Astrocyte of the spinal cord (primary cell): ENCODE results near the gene PHLPP1.

Experiments
- DNase-seq: peaks from one replicate; pipeline ENCODE4 v3.0.0; 2011; ENCODE audit warnings: low read depth, low spot score
- H3K4me3 ChIP-seq: 2 replicates; pipeline ENCODE4 v1.5.1; 2011; ENCODE audit warnings: low read depth, mild to moderate bottlenecking, low read length, moderate library complexity
- in situ Hi-C: cut with HindIII; loops from 2 replicates; pipeline ENCODE4 v1.10.0; 2017; ENCODE audit warnings: low sequenced_read_pairs
- TF ChIP-seq, protein P1 (sequence below): IDR thresholded peaks from 2 replicates; pipeline ENCODE4 v1.5.1; 2012; ENCODE audit warnings: low read depth, mild to moderate bottlenecking, low read length, inconsistent platforms

PHLPP1 gene

DNA sequence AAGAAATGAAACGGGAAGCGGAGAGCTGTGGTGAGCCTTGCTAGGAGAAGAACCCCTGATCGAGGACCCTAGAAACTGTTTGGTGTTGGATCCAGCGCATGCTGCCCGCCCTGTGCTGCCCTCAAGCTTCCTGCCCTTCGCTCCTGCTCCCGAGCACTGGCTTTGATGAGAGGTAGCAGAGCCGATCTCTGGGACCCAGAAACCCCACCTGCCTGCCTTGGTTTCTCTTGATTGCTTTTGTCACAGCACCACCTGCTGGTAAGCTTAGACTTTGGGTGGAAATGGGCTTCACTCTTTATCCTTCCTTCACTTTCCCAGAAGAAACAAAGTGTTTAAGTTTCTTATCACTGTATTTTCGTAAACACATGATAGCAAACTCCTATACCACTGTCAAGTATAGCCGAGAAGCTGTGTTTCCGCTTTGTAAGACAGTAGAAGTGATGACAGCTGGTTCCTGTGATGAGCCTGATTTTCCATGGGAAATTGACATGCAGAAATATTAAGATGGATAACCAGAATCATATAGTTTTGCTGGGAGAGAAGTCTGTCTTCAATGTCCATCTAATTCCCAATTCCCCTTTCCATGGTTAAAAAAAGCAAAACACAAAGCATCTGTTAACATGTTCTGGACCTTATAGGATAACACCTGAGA lies 267.4 kb downstream of the PHLPP1 start:
- DNase-seq, result peak; percentile 57
- TF ChIP-seq, protein P1, sequence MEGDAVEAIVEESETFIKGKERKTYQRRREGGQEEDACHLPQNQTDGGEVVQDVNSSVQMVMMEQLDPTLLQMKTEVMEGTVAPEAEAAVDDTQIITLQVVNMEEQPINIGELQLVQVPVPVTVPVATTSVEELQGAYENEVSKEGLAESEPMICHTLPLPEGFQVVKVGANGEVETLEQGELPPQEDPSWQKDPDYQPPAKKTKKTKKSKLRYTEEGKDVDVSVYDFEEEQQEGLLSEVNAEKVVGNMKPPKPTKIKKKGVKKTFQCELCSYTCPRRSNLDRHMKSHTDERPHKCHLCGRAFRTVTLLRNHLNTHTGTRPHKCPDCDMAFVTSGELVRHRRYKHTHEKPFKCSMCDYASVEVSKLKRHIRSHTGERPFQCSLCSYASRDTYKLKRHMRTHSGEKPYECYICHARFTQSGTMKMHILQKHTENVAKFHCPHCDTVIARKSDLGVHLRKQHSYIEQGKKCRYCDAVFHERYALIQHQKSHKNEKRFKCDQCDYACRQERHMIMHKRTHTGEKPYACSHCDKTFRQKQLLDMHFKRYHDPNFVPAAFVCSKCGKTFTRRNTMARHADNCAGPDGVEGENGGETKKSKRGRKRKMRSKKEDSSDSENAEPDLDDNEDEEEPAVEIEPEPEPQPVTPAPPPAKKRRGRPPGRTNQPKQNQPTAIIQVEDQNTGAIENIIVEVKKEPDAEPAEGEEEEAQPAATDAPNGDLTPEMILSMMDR, result peak; percentile 79
- no peak overlapping the region for H3K4me3 ChIP-seq
- in situ Hi-C loops, result no loop called here

GRCh38 chr18:62984656-62985315 lies 269.4 kb downstream of the PHLPP1 start:
- H3K4me3 ChIP-seq, result no peak overlapping the region
- no peak for DNase-seq
- TF ChIP-seq, protein P1, result no peak
- in situ Hi-C loops, result no loop called here

DNA sequence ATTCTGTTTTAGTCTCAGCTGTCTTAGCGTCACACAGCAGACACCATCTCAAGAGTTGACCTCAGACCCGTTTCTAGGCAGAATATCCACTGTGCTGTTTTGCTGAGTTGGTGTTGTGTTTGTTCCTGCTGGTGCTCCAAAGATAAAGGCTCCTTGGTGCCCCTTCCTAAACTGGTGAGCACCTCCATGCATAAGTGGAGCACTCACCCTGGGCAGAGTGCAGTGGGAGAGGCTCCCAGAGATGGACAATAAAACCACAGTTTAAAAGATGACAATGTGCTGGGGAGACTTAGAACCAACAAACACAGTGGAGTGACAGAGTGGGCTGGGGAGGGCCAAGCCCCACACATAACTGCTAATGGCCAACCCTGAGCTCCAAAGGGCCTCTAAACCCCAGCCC lies 271.1 kb downstream of the PHLPP1 start:
- in situ Hi-C loops, result no loop called here
- TF ChIP-seq, protein P1, result no peak
- no peak overlapping the region for H3K4me3 ChIP-seq
- DNase-seq, result no peak

DNA sequence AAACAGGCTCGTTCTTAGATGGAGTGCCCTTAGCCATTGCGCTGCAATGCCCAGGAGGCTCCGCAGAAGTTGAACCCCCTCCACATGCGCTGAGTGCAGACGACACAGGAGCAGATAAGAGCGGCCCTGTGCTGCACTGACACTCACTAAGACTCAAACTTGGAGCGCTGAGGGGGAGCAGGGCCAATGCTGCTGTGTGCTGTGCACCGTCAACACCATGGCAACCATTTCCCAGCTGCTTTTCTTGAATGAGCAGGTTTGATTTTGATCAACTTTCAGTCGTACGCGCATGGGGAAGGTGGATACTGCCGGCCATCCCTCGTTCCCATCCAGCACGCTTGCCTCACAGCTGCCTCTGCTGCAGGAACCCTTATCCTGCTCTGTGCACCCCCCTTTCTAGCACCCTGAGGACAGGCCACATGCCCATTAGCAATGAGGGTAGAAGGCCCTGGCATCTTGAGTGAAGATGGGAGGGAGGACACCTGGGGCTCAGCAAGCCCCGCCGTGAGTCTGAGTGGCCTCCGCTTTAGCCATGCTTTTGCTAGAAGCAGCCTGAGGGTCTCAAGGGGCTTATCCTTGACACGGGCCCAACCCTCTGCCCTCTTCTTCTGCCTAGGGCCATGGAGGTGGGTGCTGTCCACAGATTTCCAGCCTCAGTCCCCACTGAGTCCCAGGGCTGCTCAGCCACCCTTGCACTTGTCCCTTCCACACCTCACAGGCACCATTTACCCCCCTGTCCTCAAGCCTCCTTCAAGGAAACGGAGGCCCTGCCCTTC lies 271.9 kb downstream of the PHLPP1 start:
- in situ Hi-C loops, result no loop called here
- no peak overlapping the region for H3K4me3 ChIP-seq
- TF ChIP-seq, protein P1, result no peak
- no peak for DNase-seq

DNA sequence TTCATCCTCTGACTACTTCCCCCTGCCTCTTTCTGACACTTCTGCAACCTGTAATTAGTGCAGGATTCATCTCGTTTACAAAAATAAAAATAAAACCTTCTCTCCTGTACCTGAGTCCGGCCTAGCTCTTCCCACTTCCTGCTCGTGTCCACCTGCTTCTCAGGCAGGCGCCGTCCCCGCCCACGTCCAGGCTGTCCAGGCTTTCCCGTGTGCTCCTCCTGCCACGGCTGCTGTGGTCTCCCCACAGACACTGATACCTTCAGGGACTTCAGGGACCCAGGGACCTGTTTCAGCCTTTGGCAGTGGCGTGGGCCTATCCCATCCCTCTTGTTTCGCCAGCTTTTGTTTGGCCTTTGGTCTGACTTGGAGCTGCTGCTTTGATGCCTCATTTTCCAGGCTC lies 272.5 kb downstream of the PHLPP1 start:
- H3K4me3 ChIP-seq, result no peak overlapping the region
- no peak for DNase-seq
- TF ChIP-seq, protein P1, result no peak
- in situ Hi-C loops, result no loop called here

DNA sequence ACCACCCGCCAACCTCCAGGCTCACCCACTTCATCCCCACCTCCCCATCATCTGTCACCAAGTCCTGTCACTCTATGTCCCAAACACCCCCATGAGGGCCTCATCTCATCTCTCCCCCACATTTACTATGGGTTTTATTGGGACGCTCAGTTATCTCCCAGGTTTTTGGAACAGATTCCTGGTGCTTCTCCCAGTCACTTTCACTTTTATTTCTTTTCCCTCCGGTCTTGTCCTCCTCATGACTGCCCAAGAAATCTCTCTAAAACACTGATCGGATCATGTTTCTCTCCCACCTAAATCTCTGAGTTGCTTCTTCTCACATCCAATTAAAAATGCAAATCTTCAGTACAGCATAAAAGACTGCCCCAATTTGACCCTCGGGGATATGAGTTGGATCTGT lies 273.1 kb downstream of the PHLPP1 start:
- DNase-seq, result no peak
- H3K4me3 ChIP-seq, result no peak overlapping the region
- in situ Hi-C loops, result no loop called here
- TF ChIP-seq, protein P1, result no peak
